Stimulated activated CD8-positive, alpha-beta memory T cell treated with anti-CD3 and anti-CD28 coated beads, Interleukin-7, amount 100 ng/mL, for 4 hours (primary cell): ENCODE measurements around the gene NUTM2B.
"Not testable (repeated sequence)": the region's sequence is repeated elsewhere in the genome, so short reads cannot be mapped to it uniquely, and the experiment has no call there.

Source experiments
- DNase-seq, 2 donors: peaks; one replicate each; pipeline ENCODE4 v3.0.0-alpha.2; 2020; ENCODE audit warnings: low read depth in 2 of 2

The NUTM2B gene

DNA sequence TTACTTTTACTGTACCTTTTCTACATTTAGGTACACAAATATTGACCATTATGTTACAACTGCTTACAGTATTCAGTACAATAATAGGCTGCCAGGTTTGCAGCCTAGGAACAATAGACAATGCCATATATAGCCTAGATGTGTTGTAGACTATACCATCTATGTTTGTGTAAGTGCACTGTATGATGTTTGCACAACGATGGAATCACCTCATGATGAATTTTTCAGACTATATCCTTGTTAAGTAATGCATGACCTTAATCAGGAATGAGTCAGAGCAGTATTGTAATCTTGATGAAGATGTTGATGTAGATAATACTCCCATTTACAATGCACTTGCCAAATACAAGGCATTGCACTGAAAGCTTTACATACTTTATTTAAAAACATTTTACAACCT is 23.6 kb downstream of the NUTM2B start:
- not testable (repeated sequence) for DNase-seq

DNA sequence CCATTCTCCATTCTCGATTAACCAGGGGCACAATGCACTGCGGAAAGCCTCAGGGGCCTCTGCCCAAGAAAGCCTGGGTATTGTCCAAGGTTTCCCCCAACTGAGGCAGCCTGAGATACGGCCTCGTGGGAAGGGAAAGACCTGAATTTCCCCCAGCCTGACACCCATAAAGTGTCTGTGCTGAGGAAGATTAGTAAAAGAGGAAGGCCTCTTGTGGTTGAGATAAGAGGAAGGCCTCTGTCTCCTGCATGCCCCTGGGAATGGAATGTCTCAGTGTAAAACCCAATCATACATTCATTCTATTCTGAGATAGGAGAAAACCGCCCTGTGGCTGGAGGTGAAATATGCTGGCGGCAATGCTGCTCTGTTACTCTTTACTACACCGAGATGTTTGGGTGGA is 41.8 kb downstream of the NUTM2B start:
- DNase-seq: not testable (repeated sequence)

DNA sequence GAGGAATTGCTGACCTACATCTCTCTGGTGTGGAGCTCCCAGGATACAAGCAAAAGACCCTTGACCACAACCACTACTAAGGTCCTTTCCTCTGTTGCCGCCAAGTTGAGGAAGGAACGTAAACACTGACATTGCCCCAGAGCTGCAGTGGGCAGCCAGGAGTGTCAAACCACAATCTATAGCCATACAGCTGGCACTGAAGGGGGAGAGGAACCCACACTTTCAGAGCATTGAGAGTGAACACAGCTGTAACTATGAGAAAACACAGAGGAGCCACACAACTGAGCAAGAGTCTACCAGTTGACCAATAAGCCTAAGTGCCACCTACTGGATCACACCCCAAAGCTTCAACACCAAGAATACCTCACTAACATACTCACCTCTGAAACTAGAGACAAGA is 45.5 kb downstream of the NUTM2B start:
- not testable (repeated sequence) for DNase-seq

DNA sequence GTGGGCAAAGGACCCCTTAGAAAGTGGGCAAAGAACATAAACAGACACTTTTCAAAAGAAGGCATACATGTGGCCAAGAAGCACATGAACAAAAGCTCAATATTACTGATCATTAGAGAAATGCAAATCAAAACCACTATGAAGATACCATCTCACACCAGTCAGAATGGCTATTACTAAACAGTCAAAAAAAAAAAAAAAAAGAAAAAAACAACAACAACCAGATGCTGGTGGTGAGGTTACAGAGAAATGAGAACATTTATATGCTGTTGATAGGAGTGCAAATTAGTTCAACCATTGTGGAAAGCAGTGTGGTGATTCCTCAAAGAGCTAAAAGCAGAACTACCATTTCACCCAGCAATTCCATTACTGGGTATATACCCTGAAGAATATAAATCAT is 50.6 kb downstream of the NUTM2B start:
- DNase-seq: not testable (repeated sequence)

DNA sequence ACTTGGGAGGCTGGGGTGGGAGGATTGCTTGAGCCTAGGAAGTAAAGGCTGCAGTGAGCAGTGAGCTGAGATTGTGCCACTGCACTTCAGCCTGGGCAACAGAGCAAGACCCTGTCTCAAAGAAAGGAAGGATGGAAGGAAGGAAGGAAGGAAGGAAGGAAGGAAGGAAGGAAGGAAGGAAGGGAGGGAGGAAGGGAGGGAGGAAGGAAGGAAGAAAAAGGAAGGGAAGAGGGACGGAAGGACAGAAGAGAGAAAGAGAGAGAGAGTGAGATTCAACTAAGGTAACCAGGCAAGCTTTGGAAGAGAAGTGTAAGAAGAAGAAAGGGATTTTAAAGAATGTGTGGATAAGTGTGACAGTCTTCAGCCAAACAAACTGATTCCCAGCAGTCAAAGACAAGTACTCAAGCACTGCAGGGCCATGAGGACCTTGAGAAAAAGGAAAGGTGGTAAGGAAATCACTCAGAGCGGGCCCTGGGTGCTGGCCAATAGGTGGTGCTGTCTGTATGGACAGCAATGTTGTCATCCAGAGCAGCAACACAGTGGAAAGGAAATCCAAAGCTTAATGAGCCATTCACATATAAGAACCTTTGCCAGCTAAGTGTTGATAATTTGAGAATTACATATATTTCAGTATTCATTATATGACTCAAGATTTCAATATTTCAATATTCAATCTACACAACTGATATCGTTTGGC is 55.4 kb downstream of the NUTM2B start:
- not testable (repeated sequence) for DNase-seq
